Urothelium cell line (cell line): ENCODE data around the gene ZNF45.
"Not testable (repeated sequence)": the region's sequence is repeated elsewhere in the genome, so short reads cannot be mapped to it uniquely, and the experiment has no call there.

Experiments used
- DNase-seq: peaks from one replicate; pipeline ENCODE4 v3.0.0; 2011; ENCODE audit warnings: low spot score, mixed read lengths
- FAIRE-seq: peaks from 2 replicates; lab custom pipeline; 2011; peaks lifted over from hg19 to GRCh38; lab: Jason Lieb, UNC

The ZNF45 gene

GRCh38 chr19:43914051-43914450, 21.0 kb downstream of the ZNF45 start:
- DNase-seq (no peak), FAIRE-seq (no peak)

GRCh38 chr19:43913383-43913782, 21.7 kb downstream of the ZNF45 start:
- no peak for FAIRE-seq

GRCh38 chr19:43910884-43911283, 24.2 kb downstream of the ZNF45 start:
- FAIRE-seq: no peak
- DNase-seq: no peak

More at GRCh38 chr19:43913383-43913782, 21.7 kb downstream of the ZNF45 start:
- no peak for DNase-seq

GRCh38 chr19:43908659-43909058, 26.4 kb downstream of the ZNF45 start:
- DNase-seq (no peak), FAIRE-seq (no peak)

- DNase-seq (no peak), FAIRE-seq (no peak)
Measured at GRCh38 chr19:43906774-43907173, 28.3 kb downstream of the ZNF45 start.

GRCh38 chr19:43905897-43906296, 29.2 kb downstream of the ZNF45 start:
- FAIRE-seq (no peak), DNase-seq (no peak)

GRCh38 chr19:43902399-43902798, 32.7 kb downstream of the ZNF45 start:
- FAIRE-seq (no peak), DNase-seq (no peak)

- FAIRE-seq: no peak
Measured at GRCh38 chr19:43901395-43902390, 33.4 kb downstream of the ZNF45 start.

GRCh38 chr19:43895727-43896308, 39.3 kb downstream of the ZNF45 start:
- FAIRE-seq (no peak), DNase-seq (no peak)

More at GRCh38 chr19:43901395-43902390, 33.4 kb downstream of the ZNF45 start:
- peak; percentile 90 for DNase-seq

- DNase-seq (no peak), FAIRE-seq (no peak)
Measured at GRCh38 chr19:43883864-43884263, 51.2 kb downstream of the ZNF45 start, which contains the start of gene ZNF404. TSS of gene ZNF404 (minus strand) at chr19:43883964.

GRCh38 chr19:43880483-43880882, 54.6 kb downstream of the ZNF45 start:
- DNase-seq (no peak), FAIRE-seq (no peak)

- peak; percentile 50 for FAIRE-seq
- DNase-seq: peak; percentile 29
Measured at GRCh38 chr19:43872547-43873336, 62.3 kb downstream of the ZNF45 start.

GRCh38 chr19:43866923-43867322, 68.2 kb downstream of the ZNF45 start:
- not testable (repeated sequence) for DNase-seq, FAIRE-seq
